ENCODE data around the gene LRSAM1.

Gene LRSAM1

GRCh38 chr9:127495884-127496555, 44.7 kb downstream of the LRSAM1 start:
- no peaks in the 10 kb centered on the region for H4K20me1 ChIP-seq (ENCODE audit: insufficient read depth, low read length)
- no peaks in the 10 kb centered on the region for H3K27me3 ChIP-seq (replicated peaks; ENCODE audit: insufficient read depth, low read length)
- H3K9me3 ChIP-seq (replicated peaks; ENCODE audit: insufficient read depth, low read length) = no peaks in the 10 kb centered on the region
- no peak overlapping the region for H3K9ac ChIP-seq (ENCODE audit: low read length)
- H2AFZ ChIP-seq (ENCODE audit: low read length) = no peak overlapping the region
- no peaks in the 10 kb centered on the region for H3K4me1 ChIP-seq (ENCODE audit: low read length)
- no peak overlapping the region for H3K4me3 ChIP-seq (ENCODE audit: low read length)
- H3K36me3 ChIP-seq (replicated peaks; ENCODE audit: insufficient read depth, low read length) = no peaks in the 10 kb centered on the region
- H3K4me2 ChIP-seq (ENCODE audit: low read depth, low read length) = no peak overlapping the region
- no peaks in the 10 kb centered on the region for H3K9me2 ChIP-seq (replicated peaks; ENCODE audit: insufficient read depth, low read length)
- H3F3A ChIP-seq (ENCODE audit: insufficient read depth, low read length) = no peaks in the 10 kb centered on the region
- no peaks in the 10 kb centered on the region for H3K79me2 ChIP-seq (ENCODE audit: low read length)
- TF ChIP-seq, protein P1, sequence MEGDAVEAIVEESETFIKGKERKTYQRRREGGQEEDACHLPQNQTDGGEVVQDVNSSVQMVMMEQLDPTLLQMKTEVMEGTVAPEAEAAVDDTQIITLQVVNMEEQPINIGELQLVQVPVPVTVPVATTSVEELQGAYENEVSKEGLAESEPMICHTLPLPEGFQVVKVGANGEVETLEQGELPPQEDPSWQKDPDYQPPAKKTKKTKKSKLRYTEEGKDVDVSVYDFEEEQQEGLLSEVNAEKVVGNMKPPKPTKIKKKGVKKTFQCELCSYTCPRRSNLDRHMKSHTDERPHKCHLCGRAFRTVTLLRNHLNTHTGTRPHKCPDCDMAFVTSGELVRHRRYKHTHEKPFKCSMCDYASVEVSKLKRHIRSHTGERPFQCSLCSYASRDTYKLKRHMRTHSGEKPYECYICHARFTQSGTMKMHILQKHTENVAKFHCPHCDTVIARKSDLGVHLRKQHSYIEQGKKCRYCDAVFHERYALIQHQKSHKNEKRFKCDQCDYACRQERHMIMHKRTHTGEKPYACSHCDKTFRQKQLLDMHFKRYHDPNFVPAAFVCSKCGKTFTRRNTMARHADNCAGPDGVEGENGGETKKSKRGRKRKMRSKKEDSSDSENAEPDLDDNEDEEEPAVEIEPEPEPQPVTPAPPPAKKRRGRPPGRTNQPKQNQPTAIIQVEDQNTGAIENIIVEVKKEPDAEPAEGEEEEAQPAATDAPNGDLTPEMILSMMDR (IDR thresholded peaks at IDR 0.05; ENCODE audit: low read length) = no peak
- TF ChIP-seq EZH2phosphoT487 (IDR thresholded peaks at IDR 0.05; ENCODE audit: low read length) = no peak
- no peak for TF ChIP-seq EZH2 (optimal IDR thresholded peaks at IDR 0.05; ENCODE audit: low read depth, low read length)
- H3K27ac ChIP-seq (ENCODE audit: low read length) = no peak overlapping the region
- no peak for DNase-seq

GRCh38 chr9:127496974-127497373, 45.7 kb downstream of the LRSAM1 start:
- Histone ChIP-seq H3K79me2 (ENCODE audit: low read length) (no peaks in the 10 kb centered on the region), H3K27me3 (replicated peaks; ENCODE audit: insufficient read depth, low read length) (no peaks in the 10 kb centered on the region), H3K9me3 (replicated peaks; ENCODE audit: insufficient read depth, low read length) (no peaks in the 10 kb centered on the region), H4K20me1 (ENCODE audit: insufficient read depth, low read length) (no peaks in the 10 kb centered on the region), H3K4me3 (ENCODE audit: low read length) (no peak overlapping the region), H3F3A (ENCODE audit: insufficient read depth, low read length) (no peaks in the 10 kb centered on the region), H3K4me1 (ENCODE audit: low read length) (no peaks in the 10 kb centered on the region), H3K4me2 (ENCODE audit: low read depth, low read length) (no peak overlapping the region), H3K9me2 (replicated peaks; ENCODE audit: insufficient read depth, low read length) (no peaks in the 10 kb centered on the region), H3K9ac (ENCODE audit: low read length) (no peak overlapping the region), H3K36me3 (replicated peaks; ENCODE audit: insufficient read depth, low read length) (no peaks in the 10 kb centered on the region), H2AFZ (ENCODE audit: low read length) (no peak overlapping the region), H3K27ac (ENCODE audit: low read length) (no peak overlapping the region)
- no peak for DNase-seq
- no peak for TF ChIP-seq EZH2 (optimal IDR thresholded peaks at IDR 0.05; ENCODE audit: low read depth, low read length)
- TF ChIP-seq, protein P1 (IDR thresholded peaks at IDR 0.05; ENCODE audit: low read length) = no peak
- no peak for TF ChIP-seq EZH2phosphoT487 (IDR thresholded peaks at IDR 0.05; ENCODE audit: low read length)

GRCh38 chr9:127497656-127498290, 46.5 kb downstream of the LRSAM1 start:
- no peak for TF ChIP-seq EZH2 (optimal IDR thresholded peaks at IDR 0.05; ENCODE audit: low read depth, low read length)
- TF ChIP-seq EZH2phosphoT487 (IDR thresholded peaks at IDR 0.05; ENCODE audit: low read length) = no peak
- TF ChIP-seq, protein P1 (IDR thresholded peaks at IDR 0.05; ENCODE audit: low read length) = no peak

More at GRCh38 chr9:127497656-127498290, 46.5 kb downstream of the LRSAM1 start:
- Histone ChIP-seq H2AFZ (ENCODE audit: low read length) (no peak overlapping the region), H3K9ac (ENCODE audit: low read length) (no peak overlapping the region), H3K4me3 (ENCODE audit: low read length) (no peak overlapping the region), H3F3A (ENCODE audit: insufficient read depth, low read length) (no peaks in the 10 kb centered on the region), H3K27ac (ENCODE audit: low read length) (no peak overlapping the region), H3K4me1 (ENCODE audit: low read length) (no peaks in the 10 kb centered on the region), H3K79me2 (ENCODE audit: low read length) (no peaks in the 10 kb centered on the region), H3K4me2 (ENCODE audit: low read depth, low read length) (no peak overlapping the region), H4K20me1 (ENCODE audit: insufficient read depth, low read length) (no peaks in the 10 kb centered on the region), H3K36me3 (replicated peaks; ENCODE audit: insufficient read depth, low read length) (no peaks in the 10 kb centered on the region), H3K27me3 (replicated peaks; ENCODE audit: insufficient read depth, low read length) (no peaks in the 10 kb centered on the region), H3K9me3 (replicated peaks; ENCODE audit: insufficient read depth, low read length) (no peaks in the 10 kb centered on the region), H3K9me2 (replicated peaks; ENCODE audit: insufficient read depth, low read length) (no peaks in the 10 kb centered on the region)
- DNase-seq = no peak

Measured in MM.1S (cell line).